Hepatic stellate cell (primary cell): ENCODE data around the gene CBR4.
"Not testable (repeated sequence)": the region's sequence is repeated elsewhere in the genome, so short reads cannot be mapped to it uniquely, and the experiment has no call there.

ENCODE experiments used
- DNase-seq: peaks from one replicate; pipeline ENCODE4 v3.0.0; 2011; ENCODE audit warnings: low spot score

CBR4 gene

GRCh38 chr4:169010125-169011023 lies at the start of gene CBR4:
TSS of gene CBR4 (minus strand) at chr4:169010255. CDS start at chr4:169010089, 166 bp downstream.
- DNase-seq = peak; percentile 89

- DNase-seq = no peak
Measured at GRCh38 chr4:169059306-169060211, 49.5 kb upstream of the CBR4 start.

- no peak for DNase-seq
Measured at GRCh38 chr4:169058312-169058711, 48.3 kb upstream of the CBR4 start.

GRCh38 chr4:169054879-169055278 lies 44.8 kb upstream of the CBR4 start:
- DNase-seq = no peak

- DNase-seq = no peak
Measured at GRCh38 chr4:169052594-169052945, 42.5 kb upstream of the CBR4 start.

- no peak for DNase-seq
Measured at GRCh38 chr4:169051761-169052593, 41.9 kb upstream of the CBR4 start.

GRCh38 chr4:169050881-169051760 lies 41.1 kb upstream of the CBR4 start:
- DNase-seq = no peak

GRCh38 chr4:169050284-169050683 lies 40.2 kb upstream of the CBR4 start:
- no peak for DNase-seq

GRCh38 chr4:169048868-169049414 lies 38.9 kb upstream of the CBR4 start:
- DNase-seq = no peak

- no peak for DNase-seq
Measured at GRCh38 chr4:169047956-169048355, 37.9 kb upstream of the CBR4 start.

GRCh38 chr4:169045862-169046584 lies 36.0 kb upstream of the CBR4 start:
- DNase-seq = no peak

- no peak for DNase-seq
Measured at GRCh38 chr4:169044714-169045447, 34.8 kb upstream of the CBR4 start.

GRCh38 chr4:169042608-169043007 lies 32.6 kb upstream of the CBR4 start:
- no peak for DNase-seq

GRCh38 chr4:169040559-169041261 lies 30.7 kb upstream of the CBR4 start:
- DNase-seq = no peak

GRCh38 chr4:169039251-169039954 lies 29.3 kb upstream of the CBR4 start:
- DNase-seq = no peak

GRCh38 chr4:169037506-169037905 lies 27.5 kb upstream of the CBR4 start:
- no peak for DNase-seq

- not testable (repeated sequence) for DNase-seq
Measured at GRCh38 chr4:169035871-169036620, 26.0 kb upstream of the CBR4 start.
